B cell (primary cell): ENCODE data around the gene RABL3. TPM values are rescaled to one million over a fixed set of nuclear protein-coding genes. Genes with fewer than 3 reads are reported as not detected.
"Not testable (repeated sequence)": the region's sequence is repeated elsewhere in the genome, so short reads cannot be mapped to it uniquely, and the experiment has no call there.

Source experiments
- ATAC-seq: fragments of 200-7000 bp; cut with Tn5 transposase; one replicate; pipeline ENCODE4 v1.10.0; 2021; ENCODE audit warnings: low read depth, mild to moderate bottlenecking, moderate number of reproducible peaks, moderate library complexity
- CTCF ChIA-PET: fragments of 350-600 bp; sonication (Branson Sonifier 250); formaldehyde crosslinking; loops from one replicate; lab custom pipeline; 2021; ENCODE audit warnings: antibody characterized with exemption, inconsistent platforms; lab: Charles Lee
- POLR2A ChIA-PET: fragments of 350-600 bp; sonication (Branson Sonifier 250); formaldehyde crosslinking; loops from one replicate; lab custom pipeline; 2021; ENCODE audit warnings: antibody characterized with exemption; lab: Charles Lee
- DNase-seq: peaks from one replicate; pipeline ENCODE4 v3.0.0; 2013
- H2AFZ ChIP-seq: 2 replicates; pipeline ENCODE4 v1.6.1; 2012; ENCODE audit warnings: mild to moderate bottlenecking, low read depth, low read length; ENCODE audit not compliant: insufficient read depth, poor library complexity, severe bottlenecking
- H3K27ac ChIP-seq, 2 donors: 1 replicate in 1 of 2; 2 replicates in 1 of 2; pipeline ENCODE4 v1.5.1; 2012 to 2013; ENCODE audit warnings: low read length in 2 of 2, mild to moderate bottlenecking in 2 of 2, moderate library complexity in 1 of 2
- H3K27me3 ChIP-seq, 4 experiments: fragments of 200-600 bp in 1 of 4; sonication (generic) in 1 of 4; replicated peaks in 1 of 4; 1 replicate in 2 of 4; 2 replicates in 2 of 4; pipeline versions ENCODE4 v1.6.1 to v1.7.0; 2013 to 2016; ENCODE audit warnings: low read length in 3 of 4, mild to moderate bottlenecking in 2 of 4, mixed read lengths in 1 of 4, moderate library complexity in 1 of 4; ENCODE audit not compliant: insufficient read depth in 4 of 4, control insufficient read depth in 3 of 4; ENCODE audit errors: control extremely low read depth in 1 of 4
- H3K36me3 ChIP-seq, 2 experiments: replicated peaks in 1 of 2; 1 replicate in 1 of 2; 2 replicates in 1 of 2; pipeline versions ENCODE4 v1.6.1 to v1.7.1; 2013; ENCODE audit warnings: low read length in 1 of 2; ENCODE audit not compliant: insufficient read depth in 2 of 2, control insufficient read depth in 1 of 2; ENCODE audit errors: control extremely low read depth in 1 of 2, extremely low read depth in 1 of 2
- H3K4me1 ChIP-seq, 2 donors: fragments of 200-600 bp in 1 of 2; sonication (generic) in 1 of 2; 1 replicate in 1 of 2; 2 replicates in 1 of 2; pipeline versions ENCODE4 v1.5.1 to v1.6.1; 2013 to 2017; ENCODE audit warnings: low read length in 2 of 2; ENCODE audit not compliant: control insufficient read depth in 2 of 2, insufficient read depth in 2 of 2
- H3K4me2 ChIP-seq: replicated peaks from 2 replicates; pipeline ENCODE3; 2012; ENCODE audit warnings: mild to moderate bottlenecking, low read depth, low read length; ENCODE audit not compliant: poor library complexity, severe bottlenecking
- H3K4me3 ChIP-seq, 5 experiments: fragments of 200-600 bp in 1 of 5; sonication (generic) in 1 of 5; 1 replicate in 3 of 5; 2 replicates in 2 of 5; pipeline versions ENCODE4 v1.5.1 to v1.7.0; 2011 to 2016; ENCODE audit warnings: low read length in 4 of 5, mild to moderate bottlenecking in 4 of 5, low read depth in 2 of 5, control low read depth in 1 of 5, moderate library complexity in 1 of 5; ENCODE audit not compliant: insufficient read depth in 1 of 5; ENCODE audit errors: control extremely low read depth in 1 of 5, extremely low read depth in 1 of 5
- H3K79me2 ChIP-seq: fragments of 200-600 bp; sonication (generic); one replicate; pipeline ENCODE4 v1.6.0; 2016; ENCODE audit warnings: low read length; ENCODE audit not compliant: control insufficient read depth, insufficient read depth
- H3K9ac ChIP-seq: fragments of 200-600 bp; sonication (generic); 2 replicates; pipeline ENCODE4 v1.6.1; 2017; ENCODE audit warnings: mild to moderate bottlenecking, low read length, moderate library complexity
- H3K9me3 ChIP-seq, 3 donors: one replicate each; pipeline versions ENCODE4 v1.6.1 to v1.7.1; 2013; ENCODE audit warnings: low read length in 2 of 3; ENCODE audit not compliant: control insufficient read depth in 2 of 3, insufficient read depth in 1 of 3; ENCODE audit errors: control extremely low read depth in 1 of 3
- H4K20me1 ChIP-seq: 2 replicates; pipeline ENCODE4 v1.6.0; 2012; ENCODE audit warnings: mild to moderate bottlenecking, low read length; ENCODE audit not compliant: insufficient read depth, control insufficient read depth, poor library complexity, severe bottlenecking
- H3K27ac Mint-ChIP-seq: one replicate; pipeline ENCODE4 v1.8.0; 2021; ENCODE audit warnings: mixed read lengths
- H3K27me3 Mint-ChIP-seq: one replicate; pipeline ENCODE4 v1.8.0; 2021; ENCODE audit warnings: mixed read lengths
- H3K4me1 Mint-ChIP-seq: one replicate; pipeline ENCODE4 v1.8.0; 2021; ENCODE audit warnings: mixed read lengths
- H3K4me3 Mint-ChIP-seq: one replicate; pipeline ENCODE4 v1.8.0; 2021; ENCODE audit warnings: mixed read lengths
- H3K9me3 Mint-ChIP-seq: one replicate; pipeline ENCODE4 v1.8.0; 2022; ENCODE audit warnings: mixed read lengths; ENCODE audit not compliant: insufficient read depth
- CTCF ChIP-seq: fragments of 200-600 bp; IDR thresholded peaks from one replicate; pipeline ENCODE4 v1.8.0; 2022; ENCODE audit warnings: antibody characterized with exemption, mild to moderate bottlenecking
- EZH2 ChIP-seq: IDR thresholded peaks from 2 replicates; pipeline ENCODE4 v1.6.1; 2012; ENCODE audit warnings: borderline replicate concordance, low read depth, mild to moderate bottlenecking, moderate library complexity, low read length; ENCODE audit not compliant: insufficient read depth, poor library complexity, severe bottlenecking
- WGBS: methylation state at CpG from one replicate; pipeline ENCODE4 v1.1.5; 2013; ENCODE audit warnings: missing lambda C conversion rate; ENCODE audit not compliant: insufficient coverage; 5-methylcytosine and 5-hydroxymethylcytosine counted together
- intact Hi-C: fragments of 100-400 bp; cut with micrococcal nuclease; formaldehyde crosslinking; loops from one replicate; pipeline ENCODE4 v1.10.0; 2022
- polyA plus RNA-seq: library from polyadenylated mRNA; depleted of rRNA; stranded (reverse); fragments of >200 nt; gene quantifications from 2 replicates; pipeline ENCODE4 v1.2.3, GENCODE V29; 2012
- total RNA-seq, 2 donors: library from RNA; stranded (reverse); fragments of 120-200 nt in 1 of 2; gene quantifications; 1 replicate in 1 of 2; 2 replicates in 1 of 2; pipeline versions ENCODE4 v1.2.3 to v1.2.4, GENCODE V29; 2013 to 2022

RABL3 gene
- total and polyA plus RNA-seq, 2 donors (not counting 1 experiment from before 2014, with no cell fraction given): 2.5 to 18.8 TPM

DNA sequence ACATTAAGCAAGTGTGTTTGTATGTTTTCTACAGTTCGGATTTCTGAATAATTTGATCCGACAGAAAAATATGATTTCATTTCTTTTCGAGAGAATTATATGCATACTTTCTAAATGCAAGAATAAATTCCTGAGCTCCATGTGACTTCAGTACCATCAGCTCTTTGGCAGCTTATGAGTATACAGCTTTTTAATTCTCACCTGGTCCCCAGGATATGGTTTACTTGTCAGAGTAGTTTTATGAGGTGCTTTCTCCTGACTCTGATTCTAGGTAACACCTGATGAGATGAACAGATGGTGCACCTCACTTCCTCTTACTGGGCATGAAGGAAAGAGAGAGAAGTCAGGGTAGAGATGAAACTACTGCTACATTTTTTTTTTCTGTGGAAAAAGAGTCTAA, 63.3 kb downstream of the RABL3 start:
- Histone ChIP-seq H2AFZ (no peak overlapping the region), H3K27me3 (no peaks in the 10 kb centered on the region), H4K20me1 (no peaks in the 10 kb centered on the region), H3K36me3 (no peaks in the 10 kb centered on the region), H3K79me2 (no peaks in the 10 kb centered on the region), H3K9me3 (peaks cover 0 to 6% (median 0%) of the 10 kb centered on the region in 3 donors), H3K4me2 (peak overlapping the region; percentile 10), H3K4me1 (peaks cover 13 to 14% of the 10 kb centered on the region in 2 donors), H3K9ac (no peak overlapping the region), H3K27ac (no peak overlapping the region), H3K4me3 (no peak overlapping the region)
- no CpG with 5 or more reads among the region's 3 CpGs for WGBS
- DNase-seq (peak; percentile 14), ATAC-seq (no peak)
- TF ChIP-seq EZH2: no peak
- no peak for TF ChIP-seq CTCF
- POLR2A ChIA-PET: no interaction called here
- no peak overlapping the region for H3K27ac Mint-ChIP-seq
- CTCF ChIA-PET: interaction anchor here (0.7 to 1.2 kb wide), 2 partner anchors 15 to 34 kb away, joined by 3 to 4 read pairs; no protein-coding TSS in a partner anchor
- peaks cover 3% of the 10 kb centered on the region for H3K27me3 Mint-ChIP-seq
- no peaks in the 10 kb centered on the region for H3K9me3 Mint-ChIP-seq
- no peak overlapping the region for H3K4me3 Mint-ChIP-seq
- intact Hi-C loops: no loop called here
- peaks cover 17% of the 10 kb centered on the region for H3K4me1 Mint-ChIP-seq

GRCh38 chr3:120678331-120678947, 63.9 kb downstream of the RABL3 start:
- peaks cover 0 to 6% (median 0%) of the 10 kb centered on the region in 3 donors for H3K9me3 ChIP-seq
- H3K4me3 Mint-ChIP-seq: peak overlapping the region; percentile 29
- peak; percentile 17 for ATAC-seq
- H3K4me2 ChIP-seq: peak overlapping the region; percentile 10
- H3K27ac Mint-ChIP-seq: no peak overlapping the region
- no peaks in the 10 kb centered on the region for H3K9me3 Mint-ChIP-seq
- POLR2A ChIA-PET: no interaction called here
- H3K36me3 ChIP-seq: no peaks in the 10 kb centered on the region
- CTCF ChIA-PET: interaction anchor here (0.7 to 1.2 kb wide), 2 partner anchors 15 to 35 kb away, joined by 3 to 4 read pairs; no protein-coding TSS in a partner anchor
- no peak overlapping the region for H3K9ac ChIP-seq
- H3K27ac ChIP-seq: no peak overlapping the region
- intact Hi-C loops: no loop called here
- peak; percentile 12 for DNase-seq
- no peaks in the 10 kb centered on the region for H3K27me3 ChIP-seq
- H3K4me1 ChIP-seq: peaks cover 13 to 14% of the 10 kb centered on the region in 2 donors
- H3K4me3 ChIP-seq: no peak overlapping the region
- H3K27me3 Mint-ChIP-seq: peaks cover 3% of the 10 kb centered on the region
- no peaks in the 10 kb centered on the region for H3K79me2 ChIP-seq
- H2AFZ ChIP-seq: no peak overlapping the region
- no peaks in the 10 kb centered on the region for H4K20me1 ChIP-seq
- peaks cover 17% of the 10 kb centered on the region for H3K4me1 Mint-ChIP-seq
- 18% methylated on average over 4 of the region's 6 CpGs for WGBS
- TF ChIP-seq EZH2: no peak
- TF ChIP-seq CTCF: no peak

DNA sequence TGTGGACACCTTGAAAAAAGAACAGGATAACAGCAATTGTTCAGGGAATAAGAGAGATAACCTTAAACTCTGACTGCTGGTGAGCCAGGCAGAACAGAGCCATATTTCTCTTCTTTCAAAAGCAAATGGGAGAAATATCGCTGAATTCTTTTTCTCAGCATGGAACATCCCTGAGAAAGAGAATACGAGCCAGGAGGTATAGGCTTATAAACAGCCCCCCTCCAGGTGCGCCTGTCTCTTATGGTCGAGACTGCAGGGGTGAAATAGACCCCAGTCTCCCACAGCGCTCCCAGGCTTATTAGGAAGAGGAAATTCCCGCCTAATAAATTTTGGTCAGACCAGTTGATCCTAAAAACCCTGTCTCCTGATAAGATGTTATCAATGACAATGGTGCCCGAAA, 65.1 kb downstream of the RABL3 start:
- ATAC-seq, H3K4me3 Mint-ChIP-seq, POLR2A ChIA-PET, H3K9me3 Mint-ChIP-seq, DNase-seq, H3K27ac ChIP-seq, H3K4me3 ChIP-seq, intact Hi-C loops, H4K20me1 ChIP-seq, H3K79me2 ChIP-seq, H3K9ac ChIP-seq, H3K27ac Mint-ChIP-seq, H3K9me3 ChIP-seq, H3K27me3 Mint-ChIP-seq, H3K27me3 ChIP-seq, H3K36me3 ChIP-seq, H3K4me2 ChIP-seq, CTCF ChIA-PET, H2AFZ ChIP-seq: not testable (repeated sequence)
- 100% methylated on average over 1 of the region's 7 CpGs for WGBS
- H3K4me1 ChIP-seq: peaks cover 13 to 14% of the 10 kb centered on the region in 2 donors
- peaks cover 17% of the 10 kb centered on the region for H3K4me1 Mint-ChIP-seq
